GM23248 (cell line): ENCODE measurements around the gene CFDP1. TPM values are rescaled to one million over a fixed set of nuclear protein-coding genes. Genes with fewer than 3 reads are reported as not detected.

Experiments
- DNase-seq: peaks from one replicate; pipeline ENCODE4 v3.0.0-alpha.2; 2015
- H2AFZ ChIP-seq: fragments of 200-600 bp; sonication (generic); 2 replicates; pipeline ENCODE4 v1.6.1; 2016; ENCODE audit warnings: antibody characterized with exemption
- H3F3A ChIP-seq: fragments of 200-600 bp; sonication (generic); 2 replicates; pipeline ENCODE4 v1.6.1; 2016; ENCODE audit warnings: mild to moderate bottlenecking, antibody characterized with exemption, mixed run types; ENCODE audit not compliant: insufficient read depth
- H3K27ac ChIP-seq: fragments of 200-600 bp; sonication (generic); 2 replicates; pipeline ENCODE4 v1.5.1; 2016; ENCODE audit warnings: mild to moderate bottlenecking
- H3K27me3 ChIP-seq: fragments of 200-600 bp; sonication (generic); replicated peaks from 2 replicates; pipeline ENCODE4 v1.6.1; 2016; ENCODE audit warnings: mild to moderate bottlenecking; ENCODE audit not compliant: insufficient read depth
- H3K36me3 ChIP-seq: fragments of 200-600 bp; sonication (generic); 2 replicates; pipeline ENCODE4 v1.6.1; 2016; ENCODE audit warnings: low read depth, mild to moderate bottlenecking
- H3K4me1 ChIP-seq: fragments of 200-600 bp; sonication (generic); 2 replicates; pipeline ENCODE4 v1.6.1; 2016; ENCODE audit warnings: mild to moderate bottlenecking; ENCODE audit not compliant: insufficient read depth
- H3K4me2 ChIP-seq: fragments of 200-600 bp; sonication (generic); one replicate; pipeline ENCODE4 v1.6.1; 2016; ENCODE audit warnings: mild to moderate bottlenecking; ENCODE audit not compliant: unreplicated experiment
- H3K4me3 ChIP-seq: fragments of 200-600 bp; sonication (generic); 2 replicates; pipeline ENCODE4 v1.5.1; 2016; ENCODE audit warnings: mild to moderate bottlenecking
- H3K79me2 ChIP-seq: fragments of 200-600 bp; sonication (generic); 2 replicates; pipeline ENCODE4 v1.6.1; 2016; ENCODE audit warnings: mild to moderate bottlenecking; ENCODE audit not compliant: insufficient read depth
- H3K9ac ChIP-seq: fragments of 200-600 bp; sonication (generic); 2 replicates; pipeline ENCODE4 v1.6.1; 2016; ENCODE audit warnings: mild to moderate bottlenecking
- H3K9me2 ChIP-seq: fragments of 200-600 bp; sonication (generic); 2 replicates; pipeline ENCODE4 v1.6.1; 2016; ENCODE audit warnings: mixed run types, mild to moderate bottlenecking, moderate library complexity; ENCODE audit not compliant: insufficient read depth
- H3K9me3 ChIP-seq: fragments of 200-600 bp; sonication (generic); one replicate; pipeline ENCODE4 v1.6.1; 2017; ENCODE audit warnings: low read depth
- H4K20me1 ChIP-seq: fragments of 200-600 bp; sonication (generic); 2 replicates; pipeline ENCODE4 v1.6.0; 2016; ENCODE audit not compliant: insufficient read depth
- EZH2 ChIP-seq: fragments of 200-600 bp; sonication (generic); IDR thresholded peaks from 2 replicates; pipeline ENCODE4 v1.6.1; 2018; ENCODE audit warnings: antibody characterized with exemption, mild to moderate bottlenecking; ENCODE audit not compliant: insufficient read depth, poor library complexity, severe bottlenecking
- EZH2phosphoT487 ChIP-seq: fragments of 200-600 bp; sonication (generic); IDR thresholded peaks from 2 replicates; pipeline ENCODE4 v1.6.1; 2018; ENCODE audit warnings: antibody characterized with exemption, moderate library complexity, mild to moderate bottlenecking, low read depth; ENCODE audit not compliant: insufficient read depth
- WGBS, 2 experiments: methylation state at CpG; one replicate each; pipeline ENCODE4 v1.1.6; 2015 to 2017; ENCODE audit warnings: low lambda C conversion rate in 2 of 2, low coverage in 1 of 2; ENCODE audit errors: missing lambda C conversion rate in 2 of 2; 5-methylcytosine and 5-hydroxymethylcytosine counted together
- in situ Hi-C: fragments of 300-500 bp; cut with MboI; formaldehyde crosslinking; loops from 2 replicates; pipeline ENCODE4 v1.15.0; 2020
- polyA plus RNA-seq: library from polyadenylated mRNA; unstranded; fragments of >200 nt; fragmentation: Nextera tagmentation; extraction: Ambion mirVana; gene quantifications from 2 replicates; pipeline ENCODE4 v1.2.1, GENCODE V29; 2016
- total RNA-seq: library from RNA; depleted of rRNA; stranded (reverse); fragments of >200 nt; shearing (Covaris generic); gene quantifications from 2 replicates; pipeline ENCODE4 v1.2.3, GENCODE V29; 2014

The CFDP1 gene
- total and polyA plus RNA-seq, 2 experiments from 2014 or later = 36.9 to 46.7 TPM

DNA sequence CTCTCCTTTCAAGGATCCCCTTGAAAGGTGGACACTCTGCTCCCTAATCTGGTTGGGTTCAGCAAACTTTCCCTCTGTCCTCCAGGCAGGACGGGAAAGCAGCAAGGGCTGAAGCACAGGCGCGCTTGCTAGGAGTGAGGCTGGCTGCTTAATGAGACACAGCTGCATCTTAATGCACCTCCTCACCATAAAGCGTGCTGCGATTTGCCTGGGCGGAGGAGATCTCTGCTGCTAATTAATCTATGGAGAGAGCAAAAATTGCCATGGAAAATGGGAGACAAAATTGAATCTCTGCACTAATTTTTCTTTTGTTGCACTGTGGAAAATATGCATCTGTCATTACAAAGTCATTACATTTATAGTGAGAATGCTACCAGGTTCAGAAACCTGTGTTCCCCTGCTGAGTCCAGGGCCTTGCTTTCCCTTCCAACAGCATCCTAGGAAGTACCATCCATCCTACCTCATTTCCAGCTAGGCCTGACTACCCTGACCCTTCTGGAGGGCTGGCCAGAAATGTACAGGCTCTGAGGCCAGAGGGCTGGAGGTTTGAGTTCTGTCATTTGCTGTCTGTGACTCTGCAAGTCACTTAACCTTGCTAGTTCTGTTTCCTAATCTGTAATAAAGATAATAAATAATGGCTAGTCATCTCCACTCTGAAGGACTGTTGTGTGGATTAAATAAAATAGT lies 138.4 kb downstream of the CFDP1 start:
- no peaks in the 10 kb centered on the region for H3K27me3 ChIP-seq
- peaks cover 15% of the 10 kb centered on the region for H3K36me3 ChIP-seq
- 90 to 96% methylated on average over 6 of the region's 6 CpGs for WGBS, 2 experiments
- no peak overlapping the region for H3K4me3 ChIP-seq
- H3K4me2 ChIP-seq = no peak overlapping the region
- H3K27ac ChIP-seq = no peak overlapping the region
- no peak for TF ChIP-seq EZH2phosphoT487
- H4K20me1 ChIP-seq = no peaks in the 10 kb centered on the region
- H3K4me1 ChIP-seq = no peaks in the 10 kb centered on the region
- no peak for DNase-seq
- in situ Hi-C loops = no loop called here
- H3K9me2 ChIP-seq = no peaks in the 10 kb centered on the region
- H3K9ac ChIP-seq = no peak overlapping the region
- no peaks in the 10 kb centered on the region for H3K79me2 ChIP-seq
- H3F3A ChIP-seq = no peaks in the 10 kb centered on the region
- no peaks in the 10 kb centered on the region for H3K9me3 ChIP-seq
- no peak overlapping the region for H2AFZ ChIP-seq

DNA sequence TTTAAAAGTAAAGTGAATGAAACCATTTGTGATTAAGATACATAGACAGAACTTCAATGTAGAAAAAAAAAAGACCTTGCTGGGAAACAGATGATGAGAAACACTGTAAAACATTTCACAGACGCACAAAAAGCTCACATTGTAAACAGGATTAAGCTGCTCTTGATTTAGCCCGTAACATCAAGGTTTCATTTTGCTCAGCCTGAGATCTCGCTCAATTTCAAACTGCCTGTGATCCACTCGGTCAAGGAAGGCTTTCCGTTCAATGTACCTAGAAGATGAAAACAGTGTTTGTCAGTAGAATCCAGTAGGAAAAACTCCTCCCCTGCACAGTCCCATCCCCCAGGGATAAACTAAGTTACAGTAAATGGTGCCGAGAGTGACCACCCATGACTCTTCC lies 139.5 kb downstream of the CFDP1 start:
- WGBS, 2 experiments = 89 to 90% methylated on average over 6 of the region's 6 CpGs
- Histone ChIP-seq H3F3A (no peaks in the 10 kb centered on the region), H2AFZ (no peak overlapping the region), H3K9ac (no peak overlapping the region), H3K79me2 (no peaks in the 10 kb centered on the region), H3K4me1 (no peaks in the 10 kb centered on the region), H3K4me2 (no peak overlapping the region), H3K27me3 (no peaks in the 10 kb centered on the region), H3K36me3 (peaks cover 15% of the 10 kb centered on the region), H3K9me2 (no peaks in the 10 kb centered on the region), H3K27ac (no peak overlapping the region), H4K20me1 (no peaks in the 10 kb centered on the region), H3K4me3 (no peak overlapping the region), H3K9me3 (no peaks in the 10 kb centered on the region)
- in situ Hi-C loops = no loop called here
- TF ChIP-seq EZH2 = no peak
- no peak for TF ChIP-seq EZH2phosphoT487
- no peak for DNase-seq

DNA sequence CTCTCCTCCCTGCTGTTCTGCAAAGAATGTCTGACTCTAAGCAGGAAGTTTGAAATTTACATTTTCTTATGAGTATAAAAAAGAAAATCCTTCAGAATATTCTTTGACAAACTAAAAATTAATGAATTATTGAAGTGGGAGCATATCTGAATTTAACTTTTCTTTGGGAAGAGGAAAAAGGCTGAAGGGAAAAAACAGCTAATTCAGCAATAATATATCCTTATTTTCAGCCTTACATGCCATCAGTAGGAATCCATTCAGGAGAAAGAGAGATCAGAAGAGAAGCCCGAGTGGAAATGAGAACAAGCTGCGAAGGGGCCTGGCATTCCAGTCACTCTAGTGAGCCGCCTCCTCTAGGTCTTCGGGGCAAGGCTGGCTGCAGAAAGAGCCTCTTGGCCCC lies 140.1 kb downstream of the CFDP1 start:
- H3K27me3 ChIP-seq = no peaks in the 10 kb centered on the region
- H3F3A ChIP-seq = no peaks in the 10 kb centered on the region
- no peak overlapping the region for H2AFZ ChIP-seq
- no peak overlapping the region for H3K9ac ChIP-seq
- in situ Hi-C loops = no loop called here
- TF ChIP-seq EZH2phosphoT487 (no peak), EZH2 (no peak)
- H3K27ac ChIP-seq = no peak overlapping the region
- no peak for DNase-seq
- no peaks in the 10 kb centered on the region for H3K79me2 ChIP-seq
- no peaks in the 10 kb centered on the region for H3K9me3 ChIP-seq
- H3K4me2 ChIP-seq = no peak overlapping the region
- no peaks in the 10 kb centered on the region for H4K20me1 ChIP-seq
- 80 to 93% methylated on average over 4 of the region's 4 CpGs for WGBS, 2 experiments
- H3K9me2 ChIP-seq = no peaks in the 10 kb centered on the region
- no peak overlapping the region for H3K4me3 ChIP-seq
- peaks cover 15% of the 10 kb centered on the region for H3K36me3 ChIP-seq
- peaks cover 5% of the 10 kb centered on the region; the same call in 1 of the 2 replicates for H3K4me1 ChIP-seq

DNA sequence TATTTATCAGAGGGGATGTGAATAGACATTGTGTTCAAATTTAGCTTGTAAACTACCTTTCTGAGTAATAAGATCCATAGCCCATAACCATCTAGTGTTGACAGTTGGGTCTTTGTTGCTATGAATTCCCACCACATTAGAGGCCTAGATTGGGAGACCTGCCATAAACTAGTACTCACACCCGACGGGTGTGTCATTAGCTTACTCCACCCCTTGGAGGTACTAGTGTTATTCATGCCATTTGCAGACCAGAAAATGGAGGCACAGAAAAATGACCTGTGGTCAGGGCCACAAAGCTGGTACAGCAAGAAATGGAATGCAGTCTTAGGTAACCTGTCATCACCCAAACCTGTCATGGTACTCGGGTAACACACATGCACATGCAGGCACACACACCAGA lies 140.6 kb downstream of the CFDP1 start:
- Histone ChIP-seq H3K27me3 (no peaks in the 10 kb centered on the region), H3K4me3 (no peak overlapping the region), H3K4me2 (no peak overlapping the region), H3K27ac (no peak overlapping the region), H3K9ac (no peak overlapping the region), H3K4me1 (peaks cover 10% of the 10 kb centered on the region; the same call in 1 of the 2 replicates), H3K9me2 (no peaks in the 10 kb centered on the region), H3K36me3 (peaks cover 15% of the 10 kb centered on the region), H3F3A (no peaks in the 10 kb centered on the region), H2AFZ (no peak overlapping the region), H3K9me3 (no peaks in the 10 kb centered on the region), H3K79me2 (no peaks in the 10 kb centered on the region), H4K20me1 (no peaks in the 10 kb centered on the region)
- DNase-seq = peak; percentile 29
- TF ChIP-seq EZH2phosphoT487 (no peak), EZH2 (no peak)
- in situ Hi-C loops = no loop called here
- WGBS, 2 experiments = 65 to 73% methylated on average over 3 of the region's 3 CpGs

DNA sequence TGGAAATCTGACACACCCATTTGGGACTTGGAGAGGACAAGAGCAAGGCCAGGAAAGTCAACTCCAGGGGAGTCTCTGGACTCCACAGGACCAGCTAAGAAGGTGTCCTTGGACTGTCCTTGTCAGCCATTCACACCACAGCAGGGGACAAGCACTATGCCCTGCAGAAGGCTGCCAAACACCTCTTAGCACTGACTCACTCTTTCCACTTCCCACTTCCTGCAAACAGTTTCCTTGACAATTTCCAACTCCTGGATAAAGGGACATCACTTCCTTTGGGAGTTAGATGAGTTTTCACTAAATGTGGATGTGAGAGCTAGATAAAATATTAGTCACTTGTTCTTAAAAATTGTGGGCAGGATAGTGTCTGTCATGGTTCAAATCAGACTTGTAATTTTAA lies 144.1 kb downstream of the CFDP1 start:
- Histone ChIP-seq H3F3A (no peaks in the 10 kb centered on the region), H3K4me1 (peaks cover 11% of the 10 kb centered on the region; the same call in 1 of the 2 replicates), H3K27ac (no peak overlapping the region), H3K9ac (no peak overlapping the region), H3K27me3 (no peaks in the 10 kb centered on the region), H3K9me3 (no peaks in the 10 kb centered on the region), H3K36me3 (peaks cover 12% of the 10 kb centered on the region), H3K9me2 (no peaks in the 10 kb centered on the region), H3K4me2 (no peak overlapping the region), H3K79me2 (no peaks in the 10 kb centered on the region), H3K4me3 (no peak overlapping the region), H2AFZ (no peak overlapping the region), H4K20me1 (no peaks in the 10 kb centered on the region)
- in situ Hi-C loops = no loop called here
- peak; percentile 72 for DNase-seq
- TF ChIP-seq EZH2 = no peak
- TF ChIP-seq EZH2phosphoT487 = no peak
